HG02885 (cell line): ENCODE data around the gene CPNE2.
"Not testable (repeated sequence)": the region's sequence is repeated elsewhere in the genome, so short reads cannot be mapped to it uniquely, and the experiment has no call there.

Source experiments
- ATAC-seq: cut with Tn5 transposase; IDR thresholded peaks from one replicate; pipeline ENCODE4 v1.9.1; 2021; ENCODE audit warnings: mild to moderate bottlenecking; ENCODE audit not compliant: unreplicated experiment, poor library complexity

CPNE2 gene

GRCh38 chr16:57186872-57187854 lies 94.8 kb downstream of the CPNE2 start:
- no peak for ATAC-seq

DNA sequence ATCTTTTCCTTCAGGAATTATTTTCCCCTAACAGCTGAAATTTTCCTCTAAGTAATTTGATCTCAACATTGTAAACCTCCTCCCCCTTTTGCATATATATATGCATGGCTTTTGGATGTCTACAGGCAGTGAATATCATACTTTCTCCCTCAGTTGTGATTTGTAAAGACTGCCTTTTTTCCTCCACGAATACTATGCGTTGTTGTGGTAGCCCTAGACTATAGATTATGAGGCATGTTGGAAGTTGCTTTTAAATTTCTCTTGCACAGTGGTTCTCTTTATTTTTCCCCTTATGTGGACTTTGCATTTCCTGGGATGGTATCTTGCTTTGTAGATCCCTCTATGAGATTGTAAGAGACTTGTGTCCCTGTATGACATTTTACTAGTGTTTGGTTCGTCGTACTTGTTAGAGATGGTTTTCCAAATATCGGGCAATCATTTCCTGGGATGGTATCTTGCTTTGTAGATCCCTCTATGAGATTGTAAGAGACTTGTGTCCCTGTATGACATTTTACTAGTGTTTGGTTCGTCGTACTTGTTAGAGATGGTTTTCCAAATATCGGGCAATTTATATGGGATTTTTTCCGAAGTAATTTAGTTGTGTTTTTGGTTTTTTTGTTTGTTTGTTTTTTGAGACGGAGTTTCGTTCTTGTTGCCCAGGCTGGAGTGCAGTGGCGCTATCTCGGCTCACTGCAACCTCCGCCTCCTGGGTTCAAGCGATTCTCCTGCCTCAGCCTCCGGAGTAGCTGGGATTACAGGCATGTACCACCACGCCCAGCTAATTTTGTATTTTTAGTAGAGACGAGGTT lies 95.7 kb downstream of the CPNE2 start:
- ATAC-seq, result not testable (repeated sequence)

DNA sequence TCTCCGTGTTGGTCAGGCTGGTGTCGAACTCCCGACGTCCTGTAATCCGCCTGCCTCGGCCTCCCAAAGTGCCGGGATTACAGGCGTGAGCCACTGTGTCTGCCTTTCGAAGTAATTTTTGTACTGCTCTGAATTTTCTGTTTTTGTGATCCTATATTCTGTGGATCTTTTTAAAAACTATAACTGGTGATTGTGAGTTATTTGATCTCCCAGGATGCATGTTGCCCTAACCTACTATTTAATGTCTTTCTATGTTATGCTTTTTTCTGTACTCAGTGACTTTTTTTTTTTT lies 96.3 kb downstream of the CPNE2 start:
- no peak for ATAC-seq

GRCh38 chr16:57189527-57189926 lies 97.1 kb downstream of the CPNE2 start:
- ATAC-seq, result not testable (repeated sequence)

DNA sequence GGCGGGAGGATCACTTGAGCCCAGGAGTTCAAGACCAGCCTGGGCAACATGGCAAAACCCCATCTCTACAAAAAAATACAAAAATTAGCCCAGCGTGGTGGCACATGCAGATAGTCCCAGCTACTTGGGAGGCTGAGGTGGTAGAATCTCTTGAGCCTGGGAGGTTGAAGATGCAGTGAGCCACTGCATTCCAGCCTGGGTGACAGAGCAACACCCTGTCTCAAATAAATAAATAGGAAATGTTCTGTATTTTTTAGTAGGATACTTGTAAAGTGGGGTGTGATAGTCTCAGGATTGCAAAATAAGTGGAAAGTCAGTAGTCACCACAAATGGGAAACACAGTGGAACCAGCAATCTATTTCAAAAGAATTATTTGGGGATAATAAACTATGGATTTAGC lies 97.8 kb downstream of the CPNE2 start:
- ATAC-seq, result no peak

DNA sequence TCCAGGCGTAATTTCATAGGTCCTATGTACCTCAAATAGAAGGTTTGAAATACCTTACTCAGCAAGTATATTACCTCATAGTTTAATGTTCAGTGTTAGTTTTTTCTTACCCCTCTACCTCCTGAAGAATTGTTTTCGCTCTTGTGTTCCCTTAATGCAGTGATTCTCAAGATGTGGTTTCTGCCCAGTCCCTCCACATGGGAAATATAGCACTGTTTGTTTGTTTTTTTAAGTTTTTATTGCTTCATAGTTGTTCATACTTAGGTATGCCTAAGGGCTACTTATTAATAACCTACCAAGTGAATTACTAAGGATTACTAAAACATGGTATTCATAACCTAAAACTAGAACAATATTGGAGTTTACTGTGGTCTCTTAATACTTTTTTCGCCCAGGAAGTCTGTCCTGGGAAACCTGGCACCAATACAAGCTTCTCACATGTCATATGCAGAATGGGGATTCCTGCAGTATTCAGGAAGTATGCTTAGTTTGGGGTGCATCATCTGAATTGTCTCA lies 98.7 kb downstream of the CPNE2 start:
- no peak for ATAC-seq

DNA sequence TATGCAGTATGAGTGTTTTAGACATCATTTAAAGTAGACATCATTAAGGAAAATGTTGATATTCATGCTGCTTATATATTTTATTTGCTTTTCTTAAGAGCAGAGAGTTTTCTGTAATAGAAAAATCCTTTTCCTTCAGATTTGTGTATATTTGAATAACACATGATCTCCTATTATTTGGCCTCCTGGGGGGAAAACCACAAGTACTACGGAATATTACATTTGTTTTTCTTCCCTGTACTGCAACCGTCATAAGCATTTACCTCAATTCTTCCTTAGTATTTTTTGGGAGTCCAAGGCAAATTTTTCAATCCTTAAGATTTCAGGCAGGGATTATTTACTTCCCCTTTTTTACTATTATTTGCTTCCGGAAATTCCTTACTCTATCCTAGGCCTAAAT lies 99.8 kb downstream of the CPNE2 start:
- ATAC-seq, result no peak

DNA sequence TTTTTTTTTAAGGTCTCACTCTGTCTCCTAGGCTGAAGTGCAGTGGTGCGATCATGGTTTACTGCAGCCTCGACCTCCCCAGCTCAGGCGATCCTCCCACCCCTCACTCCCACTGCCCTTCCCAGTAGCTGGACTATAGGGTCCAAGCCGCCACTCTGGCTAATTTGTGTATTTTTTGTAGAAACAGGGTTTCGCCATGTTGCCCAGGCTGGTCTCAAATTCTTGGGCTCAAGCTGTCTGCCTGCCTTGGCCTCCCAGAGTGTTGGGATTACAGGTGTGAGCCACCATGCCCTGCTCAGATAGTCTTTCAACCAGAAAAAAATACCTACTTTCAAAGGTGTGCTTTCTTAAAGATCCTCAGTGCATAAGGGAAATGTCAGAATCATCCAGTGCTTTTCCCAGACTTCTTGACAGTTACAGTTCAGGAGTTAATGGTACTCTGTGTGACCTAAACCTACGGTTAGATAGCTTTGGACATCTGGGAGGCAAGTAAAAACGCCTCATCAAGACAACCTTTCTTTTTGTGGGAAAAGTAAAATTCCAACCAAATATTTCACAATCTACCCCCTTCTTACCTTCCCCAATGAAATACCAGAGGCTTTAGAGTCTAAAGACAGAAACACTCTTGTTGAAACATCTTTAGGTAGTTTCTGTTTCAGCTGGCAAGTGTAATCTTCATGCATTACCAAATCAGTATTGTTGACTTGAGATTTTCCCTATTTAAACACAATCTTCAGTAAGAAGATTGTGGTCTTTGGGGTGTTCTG lies 100.5 kb downstream of the CPNE2 start:
- ATAC-seq, result no peak

DNA sequence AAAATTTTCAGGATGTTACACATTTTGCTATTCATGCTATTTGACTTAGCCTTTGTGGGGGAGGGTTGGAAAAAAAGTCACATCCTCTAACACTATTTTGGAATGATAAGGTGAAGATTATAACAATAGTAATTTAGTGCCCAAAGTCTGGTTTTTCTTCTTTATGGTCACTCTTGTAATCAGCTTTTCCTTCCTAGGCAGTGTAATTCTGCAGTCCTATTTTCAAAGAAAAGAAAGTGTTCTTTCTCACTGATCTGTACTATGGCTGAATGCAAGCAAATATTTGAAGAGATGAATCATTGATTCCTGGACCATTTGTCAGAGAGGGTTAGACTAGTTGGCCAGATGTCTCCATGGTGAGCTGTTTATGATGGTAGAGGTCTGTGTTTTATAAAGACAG lies 102.1 kb downstream of the CPNE2 start:
- no peak for ATAC-seq

- no peak for ATAC-seq
Observed at GRCh38 chr16:57196286-57196685, 103.9 kb downstream of the CPNE2 start.

- no peak for ATAC-seq
Observed at GRCh38 chr16:57196753-57197152, 104.4 kb downstream of the CPNE2 start.
